Measurements from ENCODE around the gene CCDC68.

- TF ChIP-seq CTCF (IDR thresholded peaks at IDR 0.05): no peak
- no peak for TF ChIP-seq POLR2A (IDR thresholded peaks at IDR 0.05)
Observed at GRCh38 chr18:55003695-55004094, 44.4 kb upstream of the CCDC68 start.
